A549 (cell line): ENCODE results near the gene GRIN3A.

Source experiments
- CHD2 ChIP-seq: fragments of 150-350 bp; IDR thresholded peaks from 2 replicates; pipeline ENCODE4 v1.6.1; 2014; ENCODE audit warnings: low read length; ENCODE audit not compliant: partially characterized antibody
- CTCF ChIP-seq: fragments of >200 bp; sonication (Bioruptor Twin); formaldehyde crosslinking; IDR thresholded peaks from 3 replicates; pipeline ENCODE4 v1.5.1; 2016
- NFE2L2 ChIP-seq: fragments of 150-350 bp; conservative IDR thresholded peaks from 2 replicates; pipeline ENCODE4 v1.6.1; 2014; ENCODE audit warnings: low read length
- POLR2A ChIP-seq: IDR thresholded peaks from 2 replicates; pipeline ENCODE4 v1.6.1; 2012; ENCODE audit warnings: mild to moderate bottlenecking, low read length
- USF2 ChIP-seq: fragments of 450-650 bp; IDR thresholded peaks from 2 replicates; pipeline ENCODE4 v1.6.1; 2014; ENCODE audit warnings: antibody characterized with exemption

- TF ChIP-seq CTCF (no peak), USF2 (no peak), CHD2 (no peak), NFE2L2 (no peak), POLR2A (no peak)
Observed at GRCh38 chr9:101567725-101568350, 170.6 kb downstream of the GRIN3A start.
